Fibroblast of gingiva (primary cell): Measurements from ENCODE around the gene ARIH2.

Experiments
- DNase-seq: peaks from one replicate; pipeline ENCODE4 v3.0.0-alpha.2; 2011; ENCODE audit warnings: low read depth

The ARIH2 gene

DNA sequence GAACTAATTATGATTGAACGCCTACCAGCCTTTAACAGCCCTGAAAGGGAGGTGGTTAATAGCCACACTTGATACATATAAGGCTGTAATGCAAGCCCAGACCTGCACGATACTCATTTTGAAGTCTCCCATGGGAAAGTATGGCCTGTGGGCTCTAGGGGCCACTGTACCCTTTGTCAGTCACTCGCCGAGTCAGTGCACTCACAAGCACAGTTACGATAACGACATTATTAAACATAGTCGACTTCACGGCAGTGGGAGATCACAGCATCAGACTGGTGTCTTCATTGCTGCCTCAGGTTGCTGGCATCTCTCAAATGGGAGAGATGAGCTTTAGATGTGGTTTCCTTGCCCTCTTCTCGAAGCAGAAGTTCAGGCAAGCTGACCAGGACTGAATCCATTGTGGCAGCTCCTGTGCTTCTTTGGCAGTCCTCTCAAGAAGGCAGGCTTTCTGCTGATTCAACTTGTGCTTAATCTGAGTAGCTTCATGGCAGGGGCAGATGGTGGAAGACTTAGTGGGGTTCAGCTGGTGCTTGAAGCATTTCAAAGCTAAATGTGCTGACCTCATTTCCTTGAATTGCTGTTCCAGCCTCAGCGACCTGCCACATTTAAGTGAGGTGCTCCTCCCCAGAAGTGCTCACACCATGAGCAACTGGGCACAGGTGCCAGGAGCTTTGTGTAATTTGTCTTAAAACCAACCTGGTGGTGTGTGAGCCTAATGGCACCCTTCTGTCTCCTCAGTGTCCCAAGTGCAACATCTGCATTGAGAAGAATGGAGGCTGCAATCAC, 55.6 kb downstream of the ARIH2 start:
- no peak for DNase-seq

DNA sequence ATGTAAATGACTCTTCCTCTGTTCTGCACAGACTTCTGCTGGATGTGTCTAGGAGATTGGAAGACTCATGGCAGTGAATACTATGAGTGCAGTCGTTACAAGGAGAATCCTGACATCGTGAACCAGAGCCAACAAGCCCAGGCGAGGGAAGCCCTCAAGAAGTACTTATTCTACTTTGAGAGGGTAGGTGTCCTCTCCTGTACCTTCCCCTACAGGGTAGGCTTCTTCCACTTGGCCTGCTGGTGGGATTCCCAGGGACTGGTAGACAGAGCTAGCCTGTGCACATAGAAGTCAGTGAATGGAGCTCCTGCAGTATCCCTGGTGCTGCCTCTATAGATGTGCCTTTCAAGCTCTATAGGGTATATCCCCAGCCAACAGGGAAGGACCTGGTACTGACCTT, 60.8 kb downstream of the ARIH2 start:
- DNase-seq = no peak

DNA sequence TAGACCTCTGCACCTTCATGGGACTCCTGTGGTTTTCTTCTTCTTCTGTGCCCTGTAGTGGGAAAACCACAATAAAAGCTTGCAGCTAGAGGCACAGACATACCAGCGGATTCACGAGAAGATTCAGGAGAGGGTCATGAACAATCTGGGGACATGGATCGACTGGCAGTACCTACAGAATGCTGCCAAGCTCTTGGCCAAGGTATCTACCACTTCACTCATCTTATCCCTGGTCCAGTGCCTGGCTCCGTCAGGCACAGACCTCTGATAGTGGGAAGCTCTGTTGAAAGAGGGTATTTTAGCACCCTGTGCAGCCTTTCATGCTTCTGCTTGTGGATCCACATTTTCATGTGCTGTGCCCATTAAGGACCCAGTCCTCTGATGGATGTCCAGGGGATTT, 61.7 kb downstream of the ARIH2 start:
- no peak for DNase-seq

DNA sequence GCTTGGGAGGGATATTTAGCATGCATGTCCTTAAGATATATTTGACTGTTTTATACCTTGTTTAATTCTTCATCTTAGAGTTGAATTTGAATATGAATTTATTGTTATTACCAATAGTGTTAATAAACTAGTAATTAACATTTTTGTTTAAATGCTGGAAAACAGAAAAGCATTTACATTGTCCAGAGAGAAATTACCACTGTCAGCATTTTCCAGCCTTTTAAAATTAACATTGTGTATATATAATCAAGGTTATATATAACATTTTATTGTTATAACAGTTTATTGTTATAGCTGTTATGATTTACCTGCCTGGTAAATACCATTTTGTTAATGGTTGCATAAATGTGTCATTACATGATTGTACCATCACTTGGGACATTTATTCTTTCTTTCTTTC, 63.4 kb downstream of the ARIH2 start:
- no peak for DNase-seq

DNA sequence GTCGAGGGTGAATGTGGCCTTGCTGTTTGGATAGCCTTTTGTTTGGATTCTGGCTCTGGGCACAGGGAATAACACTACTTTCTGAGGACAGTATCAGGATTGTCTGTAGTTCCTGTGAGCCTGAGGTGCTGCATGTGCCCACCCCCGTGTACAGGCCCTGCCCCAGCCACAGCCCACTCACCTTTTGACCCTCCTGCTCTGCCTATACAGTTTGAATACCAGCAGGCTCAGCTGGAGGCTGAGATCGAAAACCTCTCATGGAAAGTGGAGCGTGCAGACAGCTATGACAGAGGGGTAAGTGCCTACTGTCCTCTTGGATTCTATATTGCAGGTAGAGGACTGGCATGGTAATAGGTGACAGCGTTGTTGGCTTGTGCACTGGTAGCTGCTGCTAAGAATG, 64.0 kb downstream of the ARIH2 start:
- no peak for DNase-seq

DNA sequence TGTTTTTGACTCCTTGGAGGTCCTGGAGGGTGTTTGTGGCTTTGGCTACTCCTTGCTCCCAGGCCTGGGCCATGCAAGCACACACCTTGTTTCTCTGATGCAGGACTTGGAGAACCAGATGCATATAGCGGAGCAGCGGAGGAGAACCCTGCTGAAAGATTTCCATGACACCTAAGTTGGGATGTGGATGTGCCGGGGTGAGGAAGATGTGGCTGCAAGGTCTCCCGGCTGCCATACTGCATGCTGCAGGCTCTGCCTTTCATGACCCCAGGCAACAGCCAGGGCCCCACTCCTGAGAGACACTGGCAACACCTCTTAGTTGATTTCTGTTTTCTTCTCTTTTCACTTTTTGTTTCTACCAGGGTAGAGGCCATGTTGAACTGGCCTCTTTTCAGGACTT, 64.5 kb downstream of the ARIH2 start:
- DNase-seq = no peak

DNA sequence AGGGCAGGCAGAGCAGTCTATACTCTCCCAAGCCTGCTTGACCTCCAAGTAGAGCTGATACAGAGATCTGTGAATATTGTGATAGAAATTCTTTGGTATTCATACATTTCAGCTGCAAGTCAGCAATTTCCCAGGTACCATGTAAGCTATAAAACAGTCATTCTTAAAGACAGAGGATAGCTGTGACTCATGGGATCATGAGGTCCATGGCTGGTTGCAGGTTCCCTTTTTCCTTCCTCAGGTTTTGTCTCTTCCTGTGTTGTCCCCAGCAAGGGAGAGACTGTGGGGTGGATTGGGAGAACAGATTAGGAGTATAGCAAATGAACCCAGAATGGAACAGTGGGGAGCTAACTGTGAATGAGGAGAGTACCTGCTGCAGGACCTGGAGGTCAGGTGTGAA, 66.0 kb downstream of the ARIH2 start:
- DNase-seq = no peak

DNA sequence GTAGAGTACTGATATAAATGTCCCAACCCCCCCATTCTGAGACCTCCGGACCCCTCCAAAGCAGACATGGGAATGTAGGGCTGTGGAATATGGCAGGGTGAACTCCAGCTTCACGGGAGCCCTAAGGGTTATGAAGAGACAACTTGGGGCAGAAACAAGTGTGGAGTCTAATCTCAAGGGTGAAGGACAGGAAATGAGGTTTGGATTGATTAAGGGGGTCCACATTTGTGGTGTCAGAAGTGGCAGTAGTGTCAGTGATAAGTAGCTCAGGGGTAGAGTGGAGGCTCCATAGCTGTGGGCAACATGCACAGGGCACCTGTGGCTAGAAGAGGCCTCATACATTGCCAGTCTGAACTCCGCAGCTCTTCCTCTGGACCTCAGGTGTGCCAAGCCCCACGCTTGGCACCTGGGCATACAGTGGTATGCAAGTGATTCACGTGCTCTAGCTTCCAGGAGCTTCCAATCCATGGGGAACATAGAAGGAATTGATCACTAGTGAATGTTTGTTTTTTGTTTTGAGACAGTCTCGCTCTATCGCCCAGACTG, 67.3 kb downstream of the ARIH2 start:
- DNase-seq = no peak

DNA sequence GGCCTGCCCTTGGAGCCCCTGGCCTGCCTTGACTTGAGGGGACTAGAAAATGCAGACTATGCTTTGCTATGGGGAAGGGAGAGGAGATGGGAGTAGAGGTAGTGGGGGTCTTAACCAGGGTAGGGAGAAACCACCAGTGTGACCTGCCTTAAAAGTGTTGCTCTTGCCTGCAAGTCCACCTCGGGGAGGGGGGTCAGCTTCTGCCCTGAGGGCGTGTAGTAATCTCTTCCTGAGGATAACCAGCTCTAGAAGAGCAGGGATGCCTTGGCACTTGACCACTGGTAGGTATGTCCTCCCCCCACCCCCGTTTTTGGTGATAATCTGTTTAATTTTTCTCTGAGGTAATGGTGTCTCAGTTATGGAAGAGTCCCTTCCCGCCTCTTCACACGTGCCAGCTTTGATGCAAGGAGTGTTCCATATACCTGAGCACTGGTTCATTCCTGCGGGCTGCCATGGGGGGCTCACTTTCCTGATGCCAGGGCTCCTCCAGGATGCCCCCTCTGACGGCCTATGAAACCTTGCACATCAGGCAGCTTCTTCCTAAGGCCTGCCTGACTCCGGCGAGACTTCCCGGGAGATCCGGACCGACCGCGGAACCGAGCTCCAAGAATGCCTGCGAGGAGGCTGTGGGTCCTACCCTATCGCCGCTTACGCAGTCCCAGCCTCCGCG, 70.6 kb downstream of the ARIH2 start:
- no peak for DNase-seq

DNA sequence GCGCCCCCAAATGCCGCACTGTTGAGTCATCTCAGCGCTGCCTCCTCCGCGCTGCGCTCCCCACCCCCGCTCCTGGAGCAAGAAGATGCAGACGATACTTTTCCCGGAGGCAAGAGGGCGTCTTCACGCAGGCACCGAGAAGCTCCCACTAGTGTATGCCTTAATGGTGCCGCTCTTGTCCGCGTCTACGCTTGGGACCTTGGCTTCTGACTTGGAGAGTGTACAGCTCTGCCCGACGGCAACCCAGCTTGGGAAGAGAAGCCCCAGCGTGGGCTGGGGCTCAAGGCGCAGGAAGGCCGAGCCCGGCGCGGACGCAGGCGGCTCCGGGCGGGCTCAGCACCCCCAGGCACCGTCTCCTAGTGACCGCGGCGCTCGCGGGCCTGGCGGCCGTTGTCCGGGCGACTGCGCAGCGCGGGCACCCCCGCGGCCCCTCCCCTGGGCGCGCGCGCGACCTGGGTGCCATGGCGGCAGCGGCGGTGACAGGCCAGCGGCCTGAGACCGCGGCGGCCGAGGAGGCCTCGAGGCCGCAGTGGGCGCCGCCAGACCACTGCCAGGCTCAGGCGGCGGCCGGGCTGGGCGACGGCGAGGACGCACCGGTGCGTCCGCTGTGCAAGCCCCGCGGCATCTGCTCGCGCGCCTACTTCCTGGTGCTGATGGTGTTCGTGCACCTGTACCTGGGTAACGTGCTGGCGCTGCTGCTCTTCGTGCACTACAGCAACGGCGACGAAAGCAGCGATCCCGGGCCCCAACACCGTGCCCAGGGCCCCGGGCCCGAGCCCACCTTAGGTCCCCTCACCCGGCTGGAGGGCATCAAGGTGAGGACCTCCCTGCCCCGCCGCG, 71.4 kb downstream of the ARIH2 start, which contains the start of gene P4HTM:
Gene P4HTM (plus strand): TSS at position 446 of the 840 bp plus-strand sequence. CDS start 16 bp downstream, at position 462.
- DNase-seq = peak; percentile 91

DNA sequence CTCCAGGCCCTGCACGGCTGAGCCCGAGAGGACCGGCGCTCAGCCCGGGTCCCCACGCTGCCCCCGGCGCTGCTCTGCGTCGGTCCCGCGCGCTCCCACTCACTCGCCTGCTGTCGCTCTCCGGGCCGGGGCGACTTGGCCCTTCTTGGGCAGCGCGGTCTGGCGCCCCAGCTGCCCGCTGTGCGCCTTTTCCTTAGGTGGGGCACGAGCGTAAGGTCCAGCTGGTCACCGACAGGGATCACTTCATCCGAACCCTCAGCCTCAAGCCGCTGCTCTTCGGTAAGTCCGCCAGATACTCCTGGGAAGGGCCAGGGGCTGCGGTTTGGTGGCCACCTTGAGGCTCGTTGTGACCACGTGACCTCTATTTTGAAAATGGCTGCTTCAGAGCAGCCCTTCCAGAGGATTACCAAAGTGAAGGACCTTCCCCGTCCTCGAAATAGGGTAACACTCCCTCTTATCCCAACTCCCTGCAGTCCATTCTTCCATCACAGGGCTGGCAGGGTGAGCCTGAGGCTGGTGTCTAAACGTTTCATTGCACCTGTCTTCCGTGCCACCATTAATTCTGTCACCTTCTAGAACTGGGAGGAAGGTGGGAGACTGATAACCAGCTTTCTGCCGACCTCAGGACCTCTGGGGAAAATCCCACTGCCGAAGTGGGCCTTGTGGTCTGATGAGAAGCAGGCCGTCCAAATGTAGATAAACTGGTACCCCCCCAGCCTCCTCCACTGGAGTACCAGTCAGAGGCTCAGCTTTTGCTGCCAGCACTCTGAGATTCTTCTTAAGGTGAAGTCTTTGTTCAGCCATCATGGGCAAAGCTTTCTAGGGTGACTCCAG, 72.2 kb downstream of the ARIH2 start:
- no peak for DNase-seq

DNA sequence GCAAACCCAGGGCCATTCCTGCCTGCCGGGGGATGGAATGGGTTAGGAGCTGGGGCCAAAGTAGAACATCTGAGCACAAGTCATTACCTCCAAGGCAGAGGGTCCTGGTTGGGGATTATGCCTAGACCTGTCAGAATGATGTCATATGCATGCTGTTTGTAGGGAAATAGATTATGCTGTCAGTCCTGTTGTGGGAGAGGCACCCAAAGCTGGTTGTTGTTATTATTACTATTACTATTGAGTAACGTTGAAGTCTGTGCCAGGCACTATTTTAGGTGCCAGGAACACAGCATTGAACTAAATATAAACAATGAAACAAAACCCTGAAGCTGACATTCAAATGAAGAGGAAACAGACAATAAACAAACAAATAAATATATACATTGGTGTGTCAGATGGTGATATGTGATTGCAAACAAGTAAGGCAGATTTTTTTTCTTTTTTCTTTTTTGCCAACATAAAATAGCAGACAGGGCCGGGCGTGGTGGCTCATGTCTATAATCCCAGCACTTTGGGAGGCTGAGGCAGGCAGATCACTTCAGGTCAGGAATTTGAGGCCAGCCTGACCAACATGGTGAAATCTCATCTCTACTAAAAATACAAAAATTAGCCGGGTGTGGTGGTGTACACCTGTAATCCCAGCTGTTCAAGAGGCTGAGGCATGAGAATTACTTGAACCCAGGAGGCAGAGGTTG, 73.4 kb downstream of the ARIH2 start:
- DNase-seq = peak; percentile 32

DNA sequence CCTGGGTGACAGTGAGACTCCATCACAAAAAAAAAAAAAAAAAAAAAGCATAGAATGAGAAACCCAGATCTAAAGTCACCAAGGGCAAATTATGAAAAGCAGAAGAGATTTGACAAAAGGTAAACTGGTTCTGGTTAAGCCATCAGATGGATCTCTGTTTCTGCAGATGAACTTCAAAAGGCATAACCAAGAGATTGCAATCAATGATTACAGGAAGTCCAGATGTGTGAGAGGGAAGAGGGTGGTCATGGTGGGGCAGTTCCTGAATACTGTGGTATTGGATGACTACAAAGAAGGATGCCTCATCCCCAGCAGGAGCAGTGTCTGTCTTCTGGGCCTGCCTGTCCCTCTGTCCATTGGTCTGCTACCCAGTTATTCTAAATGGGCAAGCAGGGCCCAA, 75.2 kb downstream of the ARIH2 start:
- DNase-seq = no peak

DNA sequence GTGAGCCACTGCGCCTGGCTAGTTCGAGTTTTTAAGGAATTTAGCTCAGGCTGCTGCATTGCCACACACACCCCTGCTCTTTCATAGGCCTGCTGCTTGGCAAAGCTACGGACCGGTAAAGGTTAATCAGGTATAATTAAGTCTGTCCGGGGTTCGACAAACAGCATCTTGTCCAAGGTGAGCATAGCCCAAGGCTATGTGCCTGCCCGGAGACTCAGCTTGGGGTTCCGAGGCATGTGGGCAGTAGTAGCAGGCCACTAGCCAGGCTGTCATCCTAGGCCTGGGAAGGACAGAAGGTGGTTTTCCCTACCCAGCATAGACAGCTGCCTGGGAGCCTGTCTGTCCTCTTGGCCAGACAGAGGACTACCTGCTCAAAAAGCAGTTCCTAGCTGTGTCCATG, 78.0 kb downstream of the ARIH2 start:
- DNase-seq = no peak

DNA sequence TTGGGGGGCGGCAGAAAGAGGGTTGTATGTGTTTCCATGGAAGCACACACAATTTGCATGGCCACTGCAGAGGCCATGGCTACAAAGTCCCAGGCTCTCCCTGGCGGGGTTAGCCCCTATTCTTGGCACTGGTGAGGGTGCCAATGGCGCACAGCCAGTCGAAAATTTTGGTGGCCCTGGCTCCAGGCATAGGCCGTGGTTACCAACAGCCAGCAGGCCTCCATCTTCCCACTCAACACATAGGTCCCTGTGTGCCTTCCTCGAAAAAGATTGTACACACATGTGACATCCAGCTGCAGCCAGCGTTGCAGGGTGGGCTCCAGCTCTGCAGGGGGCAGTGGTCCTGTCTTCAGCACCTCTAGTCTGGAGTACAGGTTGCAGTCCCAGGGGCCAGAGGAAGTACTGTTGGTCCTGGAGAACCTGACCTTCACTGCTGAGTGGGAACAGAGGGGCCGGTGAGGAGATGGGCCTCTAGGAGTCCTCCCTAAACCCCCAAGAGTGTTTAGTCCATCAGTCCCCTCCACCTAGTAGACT, 78.5 kb downstream of the ARIH2 start:
- DNase-seq = no peak

DNA sequence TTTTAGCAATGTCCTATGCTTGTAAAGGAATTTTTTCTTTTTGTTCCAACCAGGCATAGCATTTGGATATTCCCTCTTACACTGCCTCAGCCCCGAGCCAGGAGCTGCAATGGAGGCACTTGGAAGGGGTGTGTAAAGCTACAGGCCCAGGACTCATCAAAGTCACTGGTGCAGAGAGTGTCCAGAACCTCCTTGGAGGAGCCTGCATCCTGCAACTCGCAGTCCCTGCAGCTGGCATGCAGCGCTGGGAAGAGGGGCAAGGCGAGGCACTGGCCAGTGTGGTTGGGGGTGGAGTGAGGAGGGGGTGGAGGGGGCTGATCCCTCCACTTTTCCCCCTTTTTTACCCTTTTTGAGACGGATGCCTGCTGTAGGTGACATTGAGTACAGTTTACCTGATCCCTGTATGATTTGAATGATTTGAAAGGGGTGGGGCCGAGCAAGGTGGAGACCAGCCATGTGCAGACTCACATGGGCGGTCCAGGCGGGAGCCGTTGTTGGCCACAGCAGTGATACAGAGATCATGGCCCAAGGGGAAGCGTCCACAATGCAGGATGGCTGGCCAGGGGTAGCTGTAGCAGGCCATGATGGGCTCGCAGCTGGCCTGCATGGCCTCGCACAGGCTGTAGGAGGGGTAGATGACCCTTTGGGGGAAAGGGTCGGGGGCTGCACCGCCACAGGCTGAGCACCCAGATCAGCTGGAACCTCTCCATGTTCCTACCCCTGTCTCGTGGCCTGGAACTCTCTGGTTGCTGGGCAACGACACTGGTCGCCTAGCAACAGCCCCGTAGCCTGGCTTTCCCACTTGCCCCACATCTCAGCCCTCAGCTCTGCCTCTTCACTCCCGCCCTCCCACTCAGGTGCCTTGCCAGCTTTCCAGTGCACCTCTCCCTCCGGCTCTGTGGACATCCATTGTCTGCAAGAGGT, 79.3 kb downstream of the ARIH2 start:
- DNase-seq = no peak

DNA sequence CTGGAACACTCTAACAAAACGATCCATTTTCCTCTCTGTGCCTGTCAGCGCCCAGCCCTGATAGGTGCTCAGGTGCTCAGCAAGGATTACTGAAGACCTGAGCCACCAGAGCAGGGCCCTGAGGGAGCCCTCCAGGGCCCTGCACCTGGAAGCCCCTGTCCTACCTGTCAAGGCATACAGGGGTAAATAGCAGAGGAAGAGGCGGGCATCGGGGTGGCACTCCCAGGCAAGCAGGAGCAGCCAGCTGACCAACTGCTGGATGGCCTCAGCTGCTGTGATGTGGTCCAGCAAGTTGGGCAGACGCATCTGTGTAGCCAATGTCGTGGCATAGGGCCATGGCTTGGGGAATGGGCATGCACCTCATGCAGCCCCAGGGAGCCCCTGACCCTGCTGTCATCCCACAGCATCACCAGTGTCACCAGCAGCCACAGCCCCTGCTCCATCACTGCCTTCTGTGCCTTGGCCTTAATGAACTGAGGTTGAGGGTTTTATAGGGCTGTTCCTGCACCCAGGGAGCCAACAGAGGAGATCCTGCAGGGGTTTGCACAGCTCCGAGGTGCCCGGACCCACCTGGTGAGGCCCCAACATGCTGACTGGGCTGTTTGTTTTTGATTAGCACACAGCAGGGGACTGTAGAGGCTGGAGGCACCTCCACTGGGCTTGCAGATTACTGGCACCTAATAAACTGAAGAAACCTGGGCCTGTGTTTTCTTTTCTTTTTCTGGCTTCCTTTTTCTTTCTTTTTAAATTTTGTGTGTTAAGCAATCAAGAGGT, 80.6 kb downstream of the ARIH2 start:
- no peak for DNase-seq

DNA sequence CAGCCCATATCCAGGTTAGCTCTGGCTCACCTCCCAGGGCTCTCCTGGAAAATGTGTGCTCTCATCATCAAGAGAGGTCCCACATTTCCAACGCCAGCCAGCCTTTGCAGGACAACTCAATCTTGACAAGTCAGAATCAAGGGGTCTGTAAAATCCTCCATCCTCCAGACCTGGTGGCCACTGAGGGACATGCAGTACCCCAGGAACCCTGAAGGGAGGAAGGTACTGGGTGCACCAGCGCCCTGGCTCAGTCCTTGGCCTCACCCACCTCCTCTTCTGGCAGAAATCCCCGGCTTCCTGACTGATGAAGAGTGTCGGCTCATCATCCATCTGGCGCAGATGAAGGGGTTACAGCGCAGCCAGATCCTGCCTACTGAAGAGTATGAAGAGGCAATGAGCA, 82.5 kb downstream of the ARIH2 start:
- no peak for DNase-seq
